Caki2 (cell line): ENCODE data around the gene HSFX4. TPM values are rescaled to one million over a fixed set of nuclear protein-coding genes. Genes with fewer than 3 reads are reported as not detected.
"Not testable (repeated sequence)": the region's sequence is repeated elsewhere in the genome, so short reads cannot be mapped to it uniquely, and the experiment has no call there.

Experiments
- DNase-seq: peaks from one replicate; pipeline ENCODE4 v3.0.0-alpha.2; 2015; ENCODE audit warnings: low read depth
- in situ Hi-C: cut with HindIII; loops from 2 replicates; pipeline ENCODE4 v1.10.0; 2016; ENCODE audit warnings: low sequenced_read_pairs, low pct_unique_long_range_greater_than_20kb, mixed read lengths
- total RNA-seq: library from RNA; depleted of rRNA; stranded (reverse); fragments of >200 nt; shearing (Covaris generic); gene quantifications from 2 replicates; pipeline ENCODE4 v1.2.3, GENCODE V29; 2014; ENCODE audit warnings: low replicate concordance

Gene HSFX4
- total RNA-seq, 1 experiment from 2014 or later = not detected

GRCh38 chrX:149932970-149933369 lies 3.6 kb downstream of the HSFX4 start:
- in situ Hi-C loops, DNase-seq: not testable (repeated sequence)

GRCh38 chrX:149933547-149933946 lies 4.2 kb downstream of the HSFX4 start:
- in situ Hi-C loops, DNase-seq: not testable (repeated sequence)

GRCh38 chrX:149937328-149937727 lies 8.0 kb downstream of the HSFX4 start:
- DNase-seq, in situ Hi-C loops: not testable (repeated sequence)

- no peak for DNase-seq
- in situ Hi-C loops = no loop called here
Measured at GRCh38 chrX:149937871-149938426, 8.6 kb downstream of the HSFX4 start.

- in situ Hi-C loops = no loop called here
- peak; percentile 96 for DNase-seq
Measured at GRCh38 chrX:149938427-149938880, 9.1 kb downstream of the HSFX4 start, which contains the start of gene EOLA2. TSS of gene EOLA2 (minus strand) at chrX:149938491. CDS start at chrX:149933874, 4,617 bp downstream.

- DNase-seq = peak; percentile 68
- in situ Hi-C loops = no loop called here
Measured at GRCh38 chrX:149938881-149939654, 9.7 kb downstream of the HSFX4 start.

- no peak for DNase-seq
- in situ Hi-C loops = no loop called here
Measured at GRCh38 chrX:149939655-149939904, 10.2 kb downstream of the HSFX4 start.

GRCh38 chrX:149939905-149940673 lies 10.7 kb downstream of the HSFX4 start:
- in situ Hi-C loops = no loop called here
- DNase-seq = peak; percentile 97

- in situ Hi-C loops, DNase-seq: not testable (repeated sequence)
Measured at GRCh38 chrX:149940674-149941024, 11.3 kb downstream of the HSFX4 start.

- in situ Hi-C loops, DNase-seq: not testable (repeated sequence)
Measured at GRCh38 chrX:149945087-149945670, 15.8 kb downstream of the HSFX4 start.

- in situ Hi-C loops, DNase-seq: not testable (repeated sequence)
Measured at GRCh38 chrX:149945820-149946219, 16.4 kb downstream of the HSFX4 start.

- DNase-seq, in situ Hi-C loops: not testable (repeated sequence)
Measured at GRCh38 chrX:149946932-149947331, 17.6 kb downstream of the HSFX4 start.

GRCh38 chrX:149948016-149948415 lies 18.6 kb downstream of the HSFX4 start:
- no peak for DNase-seq
- in situ Hi-C loops = no loop called here

GRCh38 chrX:149949743-149950436 lies 20.5 kb downstream of the HSFX4 start:
- in situ Hi-C loops = no loop called here

GRCh38 chrX:149950681-149951080 lies 21.3 kb downstream of the HSFX4 start:
- DNase-seq = peak; percentile 33
- in situ Hi-C loops = no loop called here

More at GRCh38 chrX:149949743-149950436, 20.5 kb downstream of the HSFX4 start:
- no peak for DNase-seq

GRCh38 chrX:149961572-149961971 lies 32.2 kb downstream of the HSFX4 start:
- no peak for DNase-seq
- in situ Hi-C loops = no loop called here

- DNase-seq = no peak
- in situ Hi-C loops = no loop called here
Measured at GRCh38 chrX:149962010-149962409, 32.6 kb downstream of the HSFX4 start.
